Measurements from ENCODE around the gene TMEM88.

DNA sequence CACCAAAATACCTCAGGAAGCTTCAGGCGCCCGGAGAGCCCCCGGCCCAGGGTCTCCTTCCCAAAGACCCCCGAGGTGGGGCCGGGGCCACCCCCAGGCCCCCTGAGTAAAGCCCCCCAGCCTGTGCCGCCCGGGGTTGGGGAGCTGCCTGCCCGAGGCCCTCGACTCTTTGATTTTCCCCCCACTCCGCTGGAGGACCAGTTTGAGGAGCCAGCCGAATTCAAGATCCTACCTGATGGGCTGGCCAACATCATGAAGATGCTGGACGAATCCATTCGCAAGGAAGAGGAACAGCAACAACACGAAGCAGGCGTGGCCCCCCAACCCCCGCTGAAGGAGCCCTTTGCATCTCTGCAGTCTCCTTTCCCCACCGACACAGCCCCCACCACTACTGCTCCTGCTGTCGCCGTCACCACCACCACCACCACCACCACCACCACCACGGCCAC, 6.7 kb upstream of the TMEM88 start:
- TF ChIP-seq, protein P1, sequence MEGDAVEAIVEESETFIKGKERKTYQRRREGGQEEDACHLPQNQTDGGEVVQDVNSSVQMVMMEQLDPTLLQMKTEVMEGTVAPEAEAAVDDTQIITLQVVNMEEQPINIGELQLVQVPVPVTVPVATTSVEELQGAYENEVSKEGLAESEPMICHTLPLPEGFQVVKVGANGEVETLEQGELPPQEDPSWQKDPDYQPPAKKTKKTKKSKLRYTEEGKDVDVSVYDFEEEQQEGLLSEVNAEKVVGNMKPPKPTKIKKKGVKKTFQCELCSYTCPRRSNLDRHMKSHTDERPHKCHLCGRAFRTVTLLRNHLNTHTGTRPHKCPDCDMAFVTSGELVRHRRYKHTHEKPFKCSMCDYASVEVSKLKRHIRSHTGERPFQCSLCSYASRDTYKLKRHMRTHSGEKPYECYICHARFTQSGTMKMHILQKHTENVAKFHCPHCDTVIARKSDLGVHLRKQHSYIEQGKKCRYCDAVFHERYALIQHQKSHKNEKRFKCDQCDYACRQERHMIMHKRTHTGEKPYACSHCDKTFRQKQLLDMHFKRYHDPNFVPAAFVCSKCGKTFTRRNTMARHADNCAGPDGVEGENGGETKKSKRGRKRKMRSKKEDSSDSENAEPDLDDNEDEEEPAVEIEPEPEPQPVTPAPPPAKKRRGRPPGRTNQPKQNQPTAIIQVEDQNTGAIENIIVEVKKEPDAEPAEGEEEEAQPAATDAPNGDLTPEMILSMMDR (IDR thresholded peaks at IDR 0.05): no peak
- no peak for TF ChIP-seq EZH2 (IDR thresholded peaks at IDR 0.05; ENCODE audit: borderline replicate concordance, insufficient read depth, low read depth, low read length, poor library complexity, severe bottlenecking)
